ELR (cell line): ENCODE measurements around the gene PACSIN1.

Experiments
- DNase-seq: peaks from one replicate; pipeline ENCODE4 v3.0.0-alpha.2; 2015; ENCODE audit warnings: low read depth

Gene PACSIN1

GRCh38 chr6:34514593-34515472 is 49.0 kb downstream of the PACSIN1 start:
- DNase-seq, result peak; percentile 45

GRCh38 chr6:34515473-34516387 is 49.9 kb downstream of the PACSIN1 start:
- DNase-seq, result no peak

GRCh38 chr6:34516391-34517324 is 50.8 kb downstream of the PACSIN1 start:
- no peak for DNase-seq

- no peak for DNase-seq
Observed at GRCh38 chr6:34517461-34517881, 51.6 kb downstream of the PACSIN1 start.

- no peak for DNase-seq
Observed at GRCh38 chr6:34517966-34518365, 52.1 kb downstream of the PACSIN1 start.

GRCh38 chr6:34518669-34519365 is 52.9 kb downstream of the PACSIN1 start:
- no peak for DNase-seq

GRCh38 chr6:34519971-34520644 is 54.2 kb downstream of the PACSIN1 start:
- no peak for DNase-seq

- no peak for DNase-seq
Observed at GRCh38 chr6:34520645-34521462, 55.0 kb downstream of the PACSIN1 start.

GRCh38 chr6:34521463-34522285 is 55.8 kb downstream of the PACSIN1 start:
- no peak for DNase-seq

- DNase-seq, result no peak
Observed at GRCh38 chr6:34522761-34523160, 56.9 kb downstream of the PACSIN1 start.

GRCh38 chr6:34523441-34524206 is 57.7 kb downstream of the PACSIN1 start:
- DNase-seq, result no peak

GRCh38 chr6:34524499-34524898 is 58.6 kb downstream of the PACSIN1 start:
- no peak for DNase-seq

GRCh38 chr6:34524971-34525370 is 59.1 kb downstream of the PACSIN1 start:
- no peak for DNase-seq

GRCh38 chr6:34525431-34526175 is 59.7 kb downstream of the PACSIN1 start:
- no peak for DNase-seq

- peak; percentile 27 for DNase-seq
Observed at GRCh38 chr6:34526241-34526972, 60.5 kb downstream of the PACSIN1 start.

GRCh38 chr6:34526992-34527728 is 61.3 kb downstream of the PACSIN1 start:
- peak; percentile 94 for DNase-seq
